Neural cell (in vitro differentiated cells): ENCODE data around the gene FLAD1.

Source experiments
- CTCF ChIP-seq: fragments of 450-650 bp; IDR thresholded peaks from 2 replicates; pipeline ENCODE4 v1.5.1; 2014; ENCODE audit warnings: antibody characterized with exemption, mild to moderate bottlenecking, moderate library complexity; ENCODE audit not compliant: poor library complexity, severe bottlenecking
- EP300 ChIP-seq: fragments of 450-650 bp; conservative IDR thresholded peaks from 2 replicates; pipeline ENCODE4 v1.6.1; 2014; ENCODE audit warnings: antibody characterized with exemption, mild to moderate bottlenecking, moderate library complexity; ENCODE audit not compliant: poor library complexity, severe bottlenecking
- EZH2 ChIP-seq: fragments of 200-600, 300-800 bp; shearing (Covaris generic), sonication (generic); IDR thresholded peaks from 2 replicates; pipeline ENCODE4 v1.6.1; 2014; ENCODE audit warnings: antibody characterized with exemption, low read length, borderline replicate concordance, mild to moderate bottlenecking; ENCODE audit not compliant: insufficient read depth, poor library complexity, severe bottlenecking
- MXI1 ChIP-seq: fragments of 450-650 bp; conservative IDR thresholded peaks from 2 replicates; pipeline ENCODE4 v1.6.1; 2014; ENCODE audit warnings: antibody characterized with exemption, mild to moderate bottlenecking; ENCODE audit not compliant: poor library complexity, severe bottlenecking
- POLR2AphosphoS5 ChIP-seq: IDR thresholded peaks from 2 replicates; pipeline ENCODE4 v1.6.1; 2012
- RAD21 ChIP-seq: fragments of 450-650 bp; conservative IDR thresholded peaks from 2 replicates; pipeline ENCODE4 v1.6.1; 2014; ENCODE audit warnings: antibody characterized with exemption, mild to moderate bottlenecking, moderate library complexity
- REST ChIP-seq: IDR thresholded peaks from 2 replicates; pipeline ENCODE4 v1.6.1; 2012; ENCODE audit warnings: borderline replicate concordance
- SMC3 ChIP-seq: fragments of 450-650 bp; conservative IDR thresholded peaks from 2 replicates; pipeline ENCODE4 v1.6.1; 2014; ENCODE audit warnings: antibody characterized with exemption, mild to moderate bottlenecking, moderate library complexity; ENCODE audit not compliant: poor library complexity
- TAF1 ChIP-seq: IDR thresholded peaks from 2 replicates; pipeline ENCODE4 v1.6.1; 2012; ENCODE audit warnings: low read depth

- TF ChIP-seq EP300, result no peak
- TF ChIP-seq EZH2, result no peak
- no peak for TF ChIP-seq RAD21
- TF ChIP-seq CTCF, result no peak
- TF ChIP-seq REST, result no peak
- no peak for TF ChIP-seq POLR2AphosphoS5
- TF ChIP-seq SMC3, result no peak
- no peak for TF ChIP-seq TAF1
- no peak for TF ChIP-seq MXI1
Observed at GRCh38 chr1:155011437-155012025, 28.4 kb downstream of the FLAD1 start.
